ENCODE measurements around the gene SLC39A6. TPM values are rescaled to one million over a fixed set of nuclear protein-coding genes. Genes with fewer than 3 reads are reported as not detected.

SLC39A6 gene
- total and polyA plus RNA-seq, 2 of the 13 experiments (the other 11 are each of a cell fraction or from before 2014, with no cell fraction given): 41.7 to 59.2 TPM

DNA sequence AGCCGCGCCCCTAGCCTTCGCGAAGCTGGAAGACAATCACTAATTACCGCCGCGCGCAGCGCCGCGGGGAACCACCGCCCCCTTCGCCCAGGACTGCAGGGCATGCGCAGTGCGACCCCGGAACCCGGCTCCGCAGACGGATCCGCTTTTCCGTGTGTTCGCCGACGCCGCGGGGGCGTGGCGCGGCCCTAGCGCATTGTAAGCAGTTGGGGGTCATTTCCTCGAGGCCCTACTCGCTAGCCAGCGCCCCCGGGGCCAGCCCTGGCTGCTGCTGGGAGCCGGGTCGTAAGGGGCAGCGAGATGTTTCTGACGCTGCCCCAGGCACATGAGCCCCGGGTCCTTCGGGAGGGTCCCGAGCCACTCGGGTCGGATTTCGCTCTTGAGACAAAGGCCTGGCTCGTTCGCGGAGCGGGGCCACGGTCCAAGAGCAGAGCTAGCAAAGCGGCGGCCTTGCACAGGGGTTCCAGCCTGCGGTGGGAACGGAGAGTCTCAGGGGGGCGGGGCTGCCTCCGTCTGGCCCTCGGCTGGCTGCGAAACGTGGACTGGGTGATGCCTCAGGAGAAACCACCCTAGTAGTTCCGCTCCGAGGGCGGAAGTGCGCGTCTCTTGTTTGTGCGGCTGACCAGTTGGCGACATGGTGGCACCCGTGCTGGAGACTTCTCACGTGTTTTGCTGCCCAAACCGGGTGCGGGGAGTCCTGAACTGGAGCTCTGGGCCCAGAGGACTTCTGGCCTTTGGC lies at the start of gene SLC39A6, which contains the start of gene ELP2 (continued):
- TF ChIP-seq ZBTB40 (IDR thresholded peaks at IDR 0.05) (0 out of 2 replicates have a peak, but pooled peaks have one; percentile 15), ZBTB40 (CRISPR knock-in tag; IDR thresholded peaks at IDR 0.05) (peak; percentile 53; the same call in 1 of the 2 replicates), CHD2 (IDR thresholded peaks at IDR 0.05; ENCODE audit: low read depth, low read length) (0 out of 2 replicates have a peak, but pooled peaks have one; percentile 11), ZBTB42 (CRISPR knock-in tag; IDR thresholded peaks at IDR 0.05) (no peak), CREB1 (IDR thresholded peaks at IDR 0.05) (peak; percentile 46), CREB1 (CRISPR knock-in tag; IDR thresholded peaks at IDR 0.05) (peak; percentile 76), ZNF33B (CRISPR knock-in tag; IDR thresholded peaks at IDR 0.05) (peak; percentile 87; the same call in 1 of the 2 replicates), PRMT3 (CRISPR knock-in tag; IDR thresholded peaks at IDR 0.05; ENCODE audit: borderline replicate concordance, low read depth) (no peak), ZNF747 (CRISPR knock-in tag; IDR thresholded peaks at IDR 0.05; ENCODE audit: borderline replicate concordance) (peak; percentile 73; the same call in 1 of the 2 replicates), KLF12 (CRISPR knock-in tag; IDR thresholded peaks at IDR 0.05; ENCODE audit: borderline replicate concordance) (no peak; the same call in none of the 2 replicates), NFKB2 (CRISPR knock-in tag; IDR thresholded peaks at IDR 0.05; ENCODE audit: borderline replicate concordance) (peak; percentile 89), ZNF207 (IDR thresholded peaks at IDR 0.05; ENCODE audit: borderline replicate concordance) (no peak), SNAI1 (CRISPR knock-in tag; IDR thresholded peaks at IDR 0.05; ENCODE audit: borderline replicate concordance) (no peak), TEAD2 (CRISPR knock-in tag; IDR thresholded peaks at IDR 0.05) (0 out of 2 replicates have a peak, but pooled peaks have one; percentile 38), GABPB1 (CRISPR knock-in tag; IDR thresholded peaks at IDR 0.05) (peak; percentile 94), THYN1 (CRISPR knock-in tag; IDR thresholded peaks at IDR 0.05; ENCODE audit: borderline replicate concordance, low read depth) (no peak), ETV6 (CRISPR knock-in tag; conservative IDR thresholded peaks at IDR 0.05) (peak; percentile 58), WIZ (CRISPR knock-in tag; IDR thresholded peaks at IDR 0.05) (peak; percentile 60; the same call in 1 of the 2 replicates), TMF1 (CRISPR knock-in tag; IDR thresholded peaks at IDR 0.05; ENCODE audit: low read depth) (peak; percentile 78)
- TF ChIP-seq, protein P1, sequence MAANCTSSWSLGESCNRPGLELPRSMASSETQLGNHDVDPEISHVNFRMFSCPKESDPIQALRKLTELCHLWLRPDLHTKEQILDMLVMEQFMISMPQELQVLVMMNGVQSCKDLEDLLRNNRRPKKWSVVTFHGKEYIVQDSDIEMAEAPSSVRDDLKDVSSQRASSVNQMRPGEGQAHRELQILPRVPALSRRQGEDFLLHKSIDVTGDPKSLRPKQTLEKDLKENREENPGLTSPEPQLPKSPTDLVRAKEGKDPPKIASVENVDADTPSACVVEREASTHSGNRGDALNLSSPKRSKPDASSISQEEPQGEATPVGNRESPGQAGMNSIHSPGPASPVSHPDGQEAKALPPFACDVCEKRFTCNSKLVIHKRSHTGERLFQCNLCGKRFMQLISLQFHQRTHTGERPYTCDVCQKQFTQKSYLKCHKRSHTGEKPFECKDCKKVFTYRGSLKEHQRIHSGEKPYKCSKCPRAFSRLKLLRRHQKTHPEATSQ (CRISPR knock-in tag; IDR thresholded peaks at IDR 0.05; ENCODE audit: borderline replicate concordance): peak; percentile 9; the same call in 1 of the 2 replicates
